Measurements from ENCODE around the gene NOL4L. TPM values are rescaled to one million over a fixed set of nuclear protein-coding genes. Genes with fewer than 3 reads are reported as not detected.

The NOL4L gene
- total RNA-seq, 1 experiment from 2014 or later, result 1.4 TPM

- TF ChIP-seq EZH2 (IDR thresholded peaks at IDR 0.05; ENCODE audit: borderline replicate concordance, low read depth, low read length, poor library complexity, severe bottlenecking) (no peak), CTCF (conservative IDR thresholded peaks at IDR 0.05; ENCODE audit: low read depth, low read length) (no peak)
- CTCF ChIA-PET, result no interaction called here
- H3K36me3 ChIP-seq (ENCODE audit: insufficient read depth, low read length, poor library complexity, severe bottlenecking), result no peaks in the 10 kb centered on the region
- intact Hi-C loops (cut with micrococcal nuclease; ENCODE audit: unreplicated experiment), result no loop called here
- H3K27me3 ChIP-seq (replicated peaks; ENCODE audit: insufficient read depth, low read depth, low read length, poor library complexity), result no peaks in the 10 kb centered on the region
- no peak for DNase-seq (ENCODE audit: low spot score)
- POLR2A ChIA-PET (ENCODE audit: low non-redundant PET), result no interaction called here
- no TSS peak for BruUV-seq (replicated peaks)
- H3K27ac ChIP-seq (ENCODE audit: low read depth, low read length, poor library complexity, severe bottlenecking), result no peak overlapping the region
- no peak overlapping the region for H3K4me3 ChIP-seq (ENCODE audit: low read depth, low read length, poor library complexity, severe bottlenecking)
- H3K9me3 ChIP-seq (ENCODE audit: low read depth, low read length, poor library complexity, severe bottlenecking), result no peaks in the 10 kb centered on the region
- no peaks in the 10 kb centered on the region for H3K4me1 ChIP-seq (ENCODE audit: insufficient read depth, low read length, poor library complexity, severe bottlenecking)
Observed at GRCh38 chr20:32609111-32609773, 24.1 kb upstream of the NOL4L start.

GRCh38 chr20:32608664-32609015, 23.5 kb upstream of the NOL4L start:
- H3K27ac ChIP-seq (ENCODE audit: low read depth, low read length, poor library complexity, severe bottlenecking), result no peak overlapping the region
- no peak overlapping the region for H3K4me3 ChIP-seq (ENCODE audit: low read depth, low read length, poor library complexity, severe bottlenecking)
- H3K4me1 ChIP-seq (ENCODE audit: insufficient read depth, low read length, poor library complexity, severe bottlenecking), result no peaks in the 10 kb centered on the region
- H3K27me3 ChIP-seq (replicated peaks; ENCODE audit: insufficient read depth, low read depth, low read length, poor library complexity), result no peaks in the 10 kb centered on the region
- CTCF ChIA-PET, result no interaction called here
- POLR2A ChIA-PET (ENCODE audit: low non-redundant PET), result no interaction called here
- H3K9me3 ChIP-seq (ENCODE audit: low read depth, low read length, poor library complexity, severe bottlenecking), result no peaks in the 10 kb centered on the region
- intact Hi-C loops (cut with micrococcal nuclease; ENCODE audit: unreplicated experiment), result no loop called here
- TF ChIP-seq EZH2 (IDR thresholded peaks at IDR 0.05; ENCODE audit: borderline replicate concordance, low read depth, low read length, poor library complexity, severe bottlenecking) (no peak), CTCF (conservative IDR thresholded peaks at IDR 0.05; ENCODE audit: low read depth, low read length) (no peak)
- no peaks in the 10 kb centered on the region for H3K36me3 ChIP-seq (ENCODE audit: insufficient read depth, low read length, poor library complexity, severe bottlenecking)
- BruUV-seq (replicated peaks), result no TSS peak
- DNase-seq (ENCODE audit: low spot score), result no peak

GRCh38 chr20:32607727-32608663, 22.9 kb upstream of the NOL4L start:
- Histone ChIP-seq H3K27me3 (replicated peaks; ENCODE audit: insufficient read depth, low read depth, low read length, poor library complexity) (no peaks in the 10 kb centered on the region), H3K27ac (ENCODE audit: low read depth, low read length, poor library complexity, severe bottlenecking) (no peak overlapping the region), H3K9me3 (ENCODE audit: low read depth, low read length, poor library complexity, severe bottlenecking) (no peaks in the 10 kb centered on the region), H3K4me3 (ENCODE audit: low read depth, low read length, poor library complexity, severe bottlenecking) (no peak overlapping the region), H3K4me1 (ENCODE audit: insufficient read depth, low read length, poor library complexity, severe bottlenecking) (no peaks in the 10 kb centered on the region), H3K36me3 (ENCODE audit: insufficient read depth, low read length, poor library complexity, severe bottlenecking) (no peaks in the 10 kb centered on the region)
- CTCF ChIA-PET, result no interaction called here
- intact Hi-C loops (cut with micrococcal nuclease; ENCODE audit: unreplicated experiment), result no loop called here
- TF ChIP-seq CTCF (conservative IDR thresholded peaks at IDR 0.05; ENCODE audit: low read depth, low read length), result no peak
- no peak for TF ChIP-seq EZH2 (IDR thresholded peaks at IDR 0.05; ENCODE audit: borderline replicate concordance, low read depth, low read length, poor library complexity, severe bottlenecking)
- POLR2A ChIA-PET (ENCODE audit: low non-redundant PET), result no interaction called here
- DNase-seq (ENCODE audit: low spot score), result no peak
- no TSS peak for BruUV-seq (replicated peaks)

Measured in A673 (cell line).